Mesendoderm (in vitro differentiated cells): ENCODE results near the gene ATAD5.

Source experiments
- DNase-seq: peaks from one replicate; pipeline ENCODE4 v3.0.0; 2013
- H2AK5ac ChIP-seq: 2 replicates; pipeline ENCODE4 v1.6.1; 2013; ENCODE audit warnings: low read length, inconsistent platforms
- H2BK120ac ChIP-seq: 2 replicates; pipeline ENCODE4 v1.6.1; 2013; ENCODE audit warnings: low read depth, mild to moderate bottlenecking, low read length, moderate library complexity, mixed read lengths
- H2BK15ac ChIP-seq: replicated peaks from 2 replicates; pipeline ENCODE4 v1.6.1; 2013; ENCODE audit warnings: low read depth, mild to moderate bottlenecking, moderate library complexity
- H2BK5ac ChIP-seq: 2 replicates; pipeline ENCODE4 v1.6.1; 2013; ENCODE audit warnings: low read length, inconsistent platforms
- H3K18ac ChIP-seq: 2 replicates; pipeline ENCODE4 v1.6.1; 2013; ENCODE audit warnings: mild to moderate bottlenecking, low read length, mixed read lengths
- H3K23ac ChIP-seq: one replicate; pipeline ENCODE4 v1.6.1; 2013; ENCODE audit warnings: low read length
- H3K27ac ChIP-seq: 2 replicates; pipeline ENCODE4 v1.5.1; 2013; ENCODE audit warnings: low read depth, mild to moderate bottlenecking, inconsistent platforms, low read length, moderate library complexity
- H3K27me3 ChIP-seq: 2 replicates; pipeline ENCODE4 v1.6.1; 2013; ENCODE audit warnings: low read length, control low read depth, mild to moderate bottlenecking, inconsistent platforms; ENCODE audit not compliant: insufficient read depth, poor library complexity
- H3K36me3 ChIP-seq: 2 replicates; pipeline ENCODE4 v1.6.1; 2013; ENCODE audit warnings: low read length, inconsistent platforms; ENCODE audit not compliant: control insufficient read depth, insufficient read depth
- H3K4ac ChIP-seq: one replicate; pipeline ENCODE4 v1.6.1; 2013; ENCODE audit warnings: low read depth, mild to moderate bottlenecking, low read length, moderate library complexity
- H3K4me1 ChIP-seq: 2 replicates; pipeline ENCODE4 v1.6.1; 2013; ENCODE audit warnings: low read depth, low read length, inconsistent platforms; ENCODE audit not compliant: control insufficient read depth
- H3K4me2 ChIP-seq: 2 replicates; pipeline ENCODE4 v1.6.1; 2013; ENCODE audit warnings: low read length
- H3K4me3 ChIP-seq: 2 replicates; pipeline ENCODE4 v1.5.1; 2013; ENCODE audit warnings: mild to moderate bottlenecking, low read length
- H3K56ac ChIP-seq: one replicate; pipeline ENCODE4 v1.6.1; 2013; ENCODE audit warnings: low read length
- H3K79me1 ChIP-seq: 2 replicates; pipeline ENCODE4 v1.6.1; 2013; ENCODE audit warnings: low read length, inconsistent platforms
- H3K79me2 ChIP-seq: 2 replicates; pipeline ENCODE4 v1.6.1; 2013; ENCODE audit warnings: mild to moderate bottlenecking, low read length; ENCODE audit not compliant: control insufficient read depth, insufficient read depth
- H3K9ac ChIP-seq: 2 replicates; pipeline ENCODE4 v1.6.1; 2013; ENCODE audit warnings: low read length, inconsistent platforms
- H4K5ac ChIP-seq: one replicate; pipeline ENCODE4 v1.6.1; 2013; ENCODE audit warnings: low read length
- H4K8ac ChIP-seq: one replicate; pipeline ENCODE4 v1.6.1; 2013; ENCODE audit warnings: low read depth, mild to moderate bottlenecking, control low read depth, low read length, moderate library complexity
- WGBS: extraction: QIAGEN DNeasy Blood & Tissue Kit; methylation state at CpG from one replicate; pipeline ENCODE4 v1.1.7; 2013; ENCODE audit warnings: low lambda C conversion rate, missing lambda C conversion rate; ENCODE audit not compliant: insufficient coverage; ENCODE audit errors: extremely low coverage; 5-methylcytosine and 5-hydroxymethylcytosine counted together

The ATAD5 gene

GRCh38 chr17:30869005-30869404, 37.2 kb downstream of the ATAD5 start:
- H3K4me3 ChIP-seq: no peak overlapping the region
- no peak overlapping the region for H3K23ac ChIP-seq
- no peak overlapping the region for H2BK5ac ChIP-seq
- H2BK120ac ChIP-seq: no peak overlapping the region
- no peak overlapping the region for H3K56ac ChIP-seq
- H3K4ac ChIP-seq: no peak overlapping the region
- DNase-seq: no peak
- H3K4me1 ChIP-seq: no peaks in the 10 kb centered on the region
- H2BK15ac ChIP-seq: no peak overlapping the region
- no peak overlapping the region for H3K9ac ChIP-seq
- WGBS: no CpG with 5 or more reads among the region's 6 CpGs
- no peak overlapping the region for H4K5ac ChIP-seq
- no peaks in the 10 kb centered on the region for H3K79me1 ChIP-seq
- no peaks in the 10 kb centered on the region for H3K36me3 ChIP-seq
- H2AK5ac ChIP-seq: no peak overlapping the region
- H3K4me2 ChIP-seq: no peak overlapping the region
- no peak overlapping the region for H4K8ac ChIP-seq
- no peak overlapping the region for H3K18ac ChIP-seq
- H3K27ac ChIP-seq: no peak overlapping the region
- no peaks in the 10 kb centered on the region for H3K79me2 ChIP-seq
- no peaks in the 10 kb centered on the region for H3K27me3 ChIP-seq

- Histone ChIP-seq H3K79me1 (no peaks in the 10 kb centered on the region), H3K79me2 (no peaks in the 10 kb centered on the region), H3K4me2 (no peak overlapping the region), H3K4me3 (no peak overlapping the region), H3K18ac (no peak overlapping the region), H2BK15ac (no peak overlapping the region), H3K27me3 (no peaks in the 10 kb centered on the region), H2BK5ac (no peak overlapping the region), H2AK5ac (no peak overlapping the region), H3K23ac (no peak overlapping the region), H3K27ac (no peak overlapping the region), H3K9ac (no peak overlapping the region), H2BK120ac (no peak overlapping the region), H3K36me3 (no peaks in the 10 kb centered on the region), H3K56ac (no peak overlapping the region), H4K5ac (no peak overlapping the region), H3K4ac (no peak overlapping the region), H3K4me1 (no peaks in the 10 kb centered on the region), H4K8ac (no peak overlapping the region)
- WGBS: no CpG with 5 or more reads among the region's 5 CpGs
- DNase-seq: no peak
Observed at GRCh38 chr17:30886187-30886586, 54.4 kb downstream of the ATAD5 start.

- no peak overlapping the region for H2BK15ac ChIP-seq
- no peak overlapping the region for H4K5ac ChIP-seq
- no peak overlapping the region for H3K23ac ChIP-seq
- WGBS: no CpG with 5 or more reads among the region's 3 CpGs
- H3K4me3 ChIP-seq: no peak overlapping the region
- no peak for DNase-seq
- H3K27me3 ChIP-seq: no peaks in the 10 kb centered on the region
- no peaks in the 10 kb centered on the region for H3K4me1 ChIP-seq
- no peak overlapping the region for H3K4ac ChIP-seq
- H4K8ac ChIP-seq: no peak overlapping the region
- H3K36me3 ChIP-seq: no peaks in the 10 kb centered on the region
- no peak overlapping the region for H3K4me2 ChIP-seq
- no peak overlapping the region for H2BK5ac ChIP-seq
- no peak overlapping the region for H3K27ac ChIP-seq
- no peaks in the 10 kb centered on the region for H3K79me2 ChIP-seq
- H3K79me1 ChIP-seq: no peaks in the 10 kb centered on the region
- no peak overlapping the region for H3K18ac ChIP-seq
- no peak overlapping the region for H2BK120ac ChIP-seq
- no peak overlapping the region for H3K9ac ChIP-seq
- no peak overlapping the region for H2AK5ac ChIP-seq
- H3K56ac ChIP-seq: no peak overlapping the region
Observed at GRCh38 chr17:30894236-30894635, 62.5 kb downstream of the ATAD5 start.

GRCh38 chr17:30897311-30897710, 65.5 kb downstream of the ATAD5 start:
- Histone ChIP-seq H2BK5ac (no peak overlapping the region), H3K23ac (no peak overlapping the region), H3K4ac (no peak overlapping the region), H2AK5ac (no peak overlapping the region), H4K8ac (no peak overlapping the region), H2BK15ac (no peak overlapping the region), H3K9ac (no peak overlapping the region), H3K4me1 (no peaks in the 10 kb centered on the region), H3K79me1 (no peaks in the 10 kb centered on the region), H3K36me3 (no peaks in the 10 kb centered on the region), H3K27ac (no peak overlapping the region), H4K5ac (no peak overlapping the region), H3K56ac (no peak overlapping the region), H3K79me2 (no peaks in the 10 kb centered on the region), H3K4me2 (no peak overlapping the region), H3K18ac (no peak overlapping the region), H2BK120ac (no peak overlapping the region), H3K4me3 (no peak overlapping the region), H3K27me3 (no peaks in the 10 kb centered on the region)
- no peak for DNase-seq
- WGBS: no CpG with 5 or more reads among the region's 5 CpGs

- Histone ChIP-seq H3K27me3 (no peaks in the 10 kb centered on the region), H3K79me1 (no peaks in the 10 kb centered on the region), H3K27ac (no peak overlapping the region), H3K36me3 (no peaks in the 10 kb centered on the region), H3K56ac (peak overlapping the region; percentile 80), H3K4ac (no peak overlapping the region), H4K8ac (no peak overlapping the region), H2BK120ac (no peak overlapping the region), H3K4me2 (peak overlapping the region; percentile 62), H2AK5ac (no peak overlapping the region), H3K4me1 (no peaks in the 10 kb centered on the region), H3K9ac (peak overlapping the region; percentile 70), H2BK5ac (no peak overlapping the region), H3K18ac (no peak overlapping the region), H4K5ac (no peak overlapping the region), H3K23ac (no peak overlapping the region), H3K79me2 (no peaks in the 10 kb centered on the region), H2BK15ac (no peak overlapping the region), H3K4me3 (peak overlapping the region; percentile 55)
- no CpG with 5 or more reads among the region's 11 CpGs for WGBS
- no peak for DNase-seq
Observed at GRCh38 chr17:30905742-30906100, 74.0 kb downstream of the ATAD5 start.

GRCh38 chr17:30906101-30906911, 74.5 kb downstream of the ATAD5 start, which contains the start of gene TEFM:
TEFM (minus strand) TSS chr17:30906238; CDS start chr17:30906198, 40 bp downstream.
- DNase-seq: peak; percentile 96
- Histone ChIP-seq H3K9ac (peak within 1 kb of the TSS; percentile 83), H4K5ac (no peak within 1 kb of the TSS), H3K18ac (peak within 1 kb of the TSS; percentile 9), H2AK5ac (no peak within 1 kb of the TSS), H3K79me1 (no peaks in the 10 kb centered on the region), H3K4ac (no peak within 1 kb of the TSS), H3K56ac (peak within 1 kb of the TSS; percentile 87), H3K4me1 (no peaks in the 10 kb centered on the region), H4K8ac (no peak within 1 kb of the TSS), H3K36me3 (no peaks in the 10 kb centered on the region), H3K23ac (no peak within 1 kb of the TSS), H3K27ac (peak within 1 kb of the TSS; percentile 10), H3K27me3 (no peaks in the 10 kb centered on the region), H3K79me2 (no peaks in the 10 kb centered on the region), H2BK120ac (no peak within 1 kb of the TSS), H3K4me2 (peak within 1 kb of the TSS; percentile 88), H3K4me3 (peak within 1 kb of the TSS; percentile 59), H2BK15ac (no peak within 1 kb of the TSS), H2BK5ac (no peak within 1 kb of the TSS)
- WGBS: no CpG with 5 or more reads among the region's 47 CpGs
